H9 (cell line): Measurements from ENCODE around the gene KCNH1. TPM values are rescaled to one million over a fixed set of nuclear protein-coding genes. Genes with fewer than 3 reads are reported as not detected.

Source experiments
- DNase-seq: peaks from one replicate; pipeline ENCODE4 v3.0.0-alpha.2; 2017
- H2AFZ ChIP-seq: one replicate; pipeline ENCODE4 v1.6.1; 2013; ENCODE audit warnings: mild to moderate bottlenecking, low read length, control low read depth, moderate library complexity
- H2AK5ac ChIP-seq: 2 replicates; pipeline ENCODE4 v1.6.1; 2013; ENCODE audit warnings: low read length, control low read depth, mixed read lengths; ENCODE audit not compliant: insufficient read length
- H2BK120ac ChIP-seq: one replicate; pipeline ENCODE4 v1.6.1; 2013; ENCODE audit warnings: low read depth, mild to moderate bottlenecking, low read length, control low read depth, inconsistent platforms; ENCODE audit not compliant: poor library complexity, severe bottlenecking
- H2BK12ac ChIP-seq: 2 replicates; pipeline ENCODE4 v1.6.1; 2013; ENCODE audit warnings: low read length, control low read depth, mixed read lengths, low read depth; ENCODE audit not compliant: insufficient read length
- H2BK15ac ChIP-seq: 2 replicates; pipeline ENCODE4 v1.6.1; 2013; ENCODE audit warnings: low read depth, low read length, control low read depth
- H2BK20ac ChIP-seq: one replicate; pipeline ENCODE4 v1.6.1; 2013; ENCODE audit warnings: low read depth, mild to moderate bottlenecking, low read length, control low read depth, inconsistent platforms; ENCODE audit not compliant: poor library complexity, severe bottlenecking
- H2BK5ac ChIP-seq: 2 replicates; pipeline ENCODE4 v1.6.1; 2013; ENCODE audit warnings: low read length, control low read depth, mixed read lengths; ENCODE audit not compliant: insufficient read length
- H3K14ac ChIP-seq: 2 replicates; pipeline ENCODE4 v1.6.1; 2013; ENCODE audit warnings: low read length, control low read depth; ENCODE audit not compliant: insufficient read depth
- H3K18ac ChIP-seq: 2 replicates; pipeline ENCODE4 v1.6.1; 2013; ENCODE audit warnings: low read depth, mild to moderate bottlenecking, mixed read lengths, low read length, control low read depth; ENCODE audit not compliant: insufficient read length
- H3K23ac ChIP-seq: 2 replicates; pipeline ENCODE4 v1.6.1; 2013; ENCODE audit warnings: low read length, control low read depth, mixed read lengths, low read depth; ENCODE audit not compliant: insufficient read length
- H3K23me2 ChIP-seq: 2 replicates; pipeline ENCODE4 v1.6.1; 2013; ENCODE audit warnings: low read depth, mild to moderate bottlenecking, mixed read lengths, low read length, control low read depth; ENCODE audit not compliant: insufficient read length, poor library complexity, severe bottlenecking
- H3K27ac ChIP-seq: 2 replicates; pipeline ENCODE4 v1.5.1; 2013; ENCODE audit warnings: low read length, control low read depth, mixed read lengths, low read depth; ENCODE audit not compliant: insufficient read length
- H3K27me3 ChIP-seq: 2 replicates; pipeline ENCODE4 v1.6.1; 2013; ENCODE audit warnings: low read length, control low read depth, inconsistent platforms; ENCODE audit not compliant: insufficient read depth
- H3K4ac ChIP-seq: 2 replicates; pipeline ENCODE4 v1.6.1; 2013; ENCODE audit warnings: low read depth, mild to moderate bottlenecking, control low read depth, inconsistent platforms, low read length, moderate library complexity
- H3K4me1 ChIP-seq: 2 replicates; pipeline ENCODE4 v1.6.1; 2013; ENCODE audit warnings: low read length, control low read depth, inconsistent platforms; ENCODE audit not compliant: insufficient read depth
- H3K4me2 ChIP-seq: 2 replicates; pipeline ENCODE4 v1.6.1; 2013; ENCODE audit warnings: low read length, control low read depth, mixed read lengths; ENCODE audit not compliant: insufficient read length, insufficient read depth
- H3K56ac ChIP-seq: 2 replicates; pipeline ENCODE4 v1.6.1; 2013; ENCODE audit warnings: low read depth, mild to moderate bottlenecking, mixed read lengths, low read length, control low read depth; ENCODE audit not compliant: insufficient read length
- H3K79me1 ChIP-seq: 2 replicates; pipeline ENCODE4 v1.6.1; 2013; ENCODE audit warnings: low read depth, mild to moderate bottlenecking, moderate library complexity, low read length, control low read depth, inconsistent platforms; ENCODE audit not compliant: insufficient read depth, poor library complexity, severe bottlenecking
- H3K79me2 ChIP-seq: 2 replicates; pipeline ENCODE4 v1.6.1; 2013; ENCODE audit warnings: low read length, control low read depth, inconsistent platforms; ENCODE audit not compliant: insufficient read depth
- H3K9ac ChIP-seq: 2 replicates; pipeline ENCODE4 v1.6.1; 2013; ENCODE audit warnings: low read length, control low read depth, mixed read lengths; ENCODE audit not compliant: insufficient read length; ENCODE audit errors: extremely low read depth
- H3K9me3 ChIP-seq: one replicate; pipeline ENCODE4 v1.6.1; 2013; ENCODE audit warnings: low read depth, low read length, inconsistent platforms; ENCODE audit not compliant: control insufficient read depth
- H3T11ph ChIP-seq: one replicate; pipeline ENCODE4 v1.6.1; 2013; ENCODE audit warnings: mild to moderate bottlenecking, low read length, control low read depth, inconsistent platforms
- H4K20me1 ChIP-seq: one replicate; pipeline ENCODE4 v1.6.1; 2013; ENCODE audit not compliant: control insufficient read depth, insufficient read length, insufficient read depth
- H4K5ac ChIP-seq: 2 replicates; pipeline ENCODE4 v1.6.1; 2013; ENCODE audit warnings: low read depth, mild to moderate bottlenecking, mixed read lengths, low read length, control low read depth; ENCODE audit not compliant: insufficient read length
- H4K8ac ChIP-seq: replicated peaks from 2 replicates; pipeline ENCODE4 v1.6.1; 2013; ENCODE audit warnings: low read length, control low read depth, mixed read lengths, low read depth; ENCODE audit not compliant: insufficient read length
- H4K91ac ChIP-seq: 2 replicates; pipeline ENCODE4 v1.6.1; 2013; ENCODE audit warnings: low read depth, mild to moderate bottlenecking, moderate library complexity, mixed read lengths, low read length, control low read depth; ENCODE audit not compliant: insufficient read length
- H3K27ac Mint-ChIP-seq, 3 experiments: 2 replicates in 2 of 3; 3 replicates in 1 of 3; pipeline ENCODE4 v1.8.0; 2020 to 2021; ENCODE audit warnings: mixed read lengths in 3 of 3, mild to moderate bottlenecking in 1 of 3, moderate library complexity in 1 of 3
- H3K27me3 Mint-ChIP-seq: 2 replicates; pipeline ENCODE4 v1.8.0; 2021; ENCODE audit warnings: low read depth, mild to moderate bottlenecking, moderate library complexity, mixed read lengths
- H3K36me3 Mint-ChIP-seq, 3 experiments: 2 replicates in 2 of 3; 3 replicates in 1 of 3; pipeline ENCODE4 v1.8.0; 2020 to 2021; ENCODE audit warnings: low read depth in 3 of 3, mixed read lengths in 3 of 3; ENCODE audit not compliant: insufficient read depth in 1 of 3
- H3K4me1 Mint-ChIP-seq, 2 experiments: 2 replicates each; pipeline ENCODE4 v1.8.0; 2020; ENCODE audit warnings: mixed read lengths in 2 of 2
- H3K4me3 Mint-ChIP-seq, 2 experiments: 2 replicates in 1 of 2; 3 replicates in 1 of 2; pipeline ENCODE4 v1.8.0; 2020 to 2021; ENCODE audit warnings: mild to moderate bottlenecking in 2 of 2, mixed read lengths in 2 of 2, moderate library complexity in 1 of 2
- H3K9me3 Mint-ChIP-seq, 2 experiments: 2 replicates in 1 of 2; 3 replicates in 1 of 2; pipeline ENCODE4 v1.8.0; 2020; ENCODE audit warnings: mild to moderate bottlenecking in 2 of 2, mixed read lengths in 2 of 2, moderate library complexity in 1 of 2
- CTCF ChIP-seq: fragments of 200-600 bp; sonication (generic); conservative IDR thresholded peaks from 3 replicates; pipeline ENCODE4 v1.8.0; 2021; ENCODE audit warnings: antibody characterized with exemption, mild to moderate bottlenecking
- WGBS: extraction: QIAGEN DNeasy Blood & Tissue Kit; methylation state at CpG from one replicate; pipeline ENCODE4 v1.1.7; 2013; ENCODE audit warnings: missing lambda C conversion rate, low lambda C conversion rate, mixed read lengths; ENCODE audit not compliant: insufficient read length; ENCODE audit errors: extremely low coverage; 5-methylcytosine and 5-hydroxymethylcytosine counted together
- total RNA-seq: library from RNA; stranded (reverse); gene quantifications from 2 replicates; pipeline ENCODE4 v1.2.1, GENCODE V29; 2021

The KCNH1 gene
- total RNA-seq, 1 experiment from 2014 or later = 0.11 TPM

DNA sequence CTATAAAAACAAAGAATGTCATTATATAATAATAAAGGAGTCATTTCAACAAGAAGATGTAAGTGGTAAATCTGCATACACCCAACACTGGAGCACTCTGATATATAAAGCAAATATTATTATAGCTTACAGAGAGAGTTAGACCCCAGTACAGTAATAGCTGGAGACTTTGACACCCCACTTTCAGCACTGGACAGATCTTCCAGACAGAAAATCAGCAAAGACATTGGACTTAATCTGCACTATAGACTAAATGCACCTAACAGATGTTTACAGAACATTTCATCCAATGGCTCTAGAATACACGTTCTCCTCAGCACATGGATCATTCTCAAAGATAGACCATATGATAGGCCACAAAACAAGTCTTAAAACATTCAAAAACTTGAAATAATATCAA is 20.0 kb upstream of the KCNH1 start:
- Histone ChIP-seq H3K79me2 (no peaks in the 10 kb centered on the region), H3K14ac (no peak overlapping the region), H3K23me2 (no peaks in the 10 kb centered on the region), H3K79me1 (no peaks in the 10 kb centered on the region), H2BK15ac (no peak overlapping the region), H4K8ac (no peak overlapping the region), H3K18ac (no peak overlapping the region), H3K27me3 (no peaks in the 10 kb centered on the region), H2AFZ (no peak overlapping the region), H3K4me1 (no peaks in the 10 kb centered on the region), H3K9me3 (no peaks in the 10 kb centered on the region), H2BK20ac (no peak overlapping the region), H2BK5ac (no peak overlapping the region), H3K23ac (no peak overlapping the region), H3K4ac (no peak overlapping the region), H2BK12ac (no peak overlapping the region), H4K5ac (no peak overlapping the region), H3K56ac (no peak overlapping the region), H3T11ph (no peak overlapping the region), H3K27ac (no peak overlapping the region), H2AK5ac (no peak overlapping the region), H2BK120ac (no peak overlapping the region), H3K4me2 (no peak overlapping the region), H3K9ac (no peak overlapping the region), H4K20me1 (no peaks in the 10 kb centered on the region), H4K91ac (no peak overlapping the region)
- H3K4me3 Mint-ChIP-seq = no peak overlapping the region
- no peak for DNase-seq
- no peak overlapping the region for H3K27ac Mint-ChIP-seq
- H3K4me1 Mint-ChIP-seq = no peaks in the 10 kb centered on the region
- H3K27me3 Mint-ChIP-seq = no peaks in the 10 kb centered on the region
- no CpG with 5 or more reads among the region's 1 CpG for WGBS
- peaks cover 15 to 16% of the 10 kb centered on the region in 2 experiments for H3K9me3 Mint-ChIP-seq
- H3K36me3 Mint-ChIP-seq = peaks cover 2 to 15% (median 4%) of the 10 kb centered on the region in 3 experiments; a peak in 4 of 7 replicates
- TF ChIP-seq CTCF = no peak
